GM19351 (cell line): Measurements from ENCODE around the gene RNF19B.

Source experiments
- ATAC-seq: cut with Tn5 transposase; IDR thresholded peaks from one replicate; pipeline ENCODE4 v1.9.1; 2021; ENCODE audit warnings: mild to moderate bottlenecking, moderate library complexity; ENCODE audit not compliant: unreplicated experiment

The RNF19B gene, protein sequence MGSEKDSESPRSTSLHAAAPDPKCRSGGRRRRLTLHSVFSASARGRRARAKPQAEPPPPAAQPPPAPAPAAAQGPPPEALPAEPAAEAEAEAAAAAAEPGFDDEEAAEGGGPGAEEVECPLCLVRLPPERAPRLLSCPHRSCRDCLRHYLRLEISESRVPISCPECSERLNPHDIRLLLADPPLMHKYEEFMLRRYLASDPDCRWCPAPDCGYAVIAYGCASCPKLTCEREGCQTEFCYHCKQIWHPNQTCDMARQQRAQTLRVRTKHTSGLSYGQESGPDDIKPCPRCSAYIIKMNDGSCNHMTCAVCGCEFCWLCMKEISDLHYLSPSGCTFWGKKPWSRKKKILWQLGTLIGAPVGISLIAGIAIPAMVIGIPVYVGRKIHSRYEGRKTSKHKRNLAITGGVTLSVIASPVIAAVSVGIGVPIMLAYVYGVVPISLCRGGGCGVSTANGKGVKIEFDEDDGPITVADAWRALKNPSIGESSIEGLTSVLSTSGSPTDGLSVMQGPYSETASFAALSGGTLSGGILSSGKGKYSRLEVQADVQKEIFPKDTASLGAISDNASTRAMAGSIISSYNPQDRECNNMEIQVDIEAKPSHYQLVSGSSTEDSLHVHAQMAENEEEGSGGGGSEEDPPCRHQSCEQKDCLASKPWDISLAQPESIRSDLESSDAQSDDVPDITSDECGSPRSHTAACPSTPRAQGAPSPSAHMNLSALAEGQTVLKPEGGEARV

GRCh38 chr1:32964461-32965250 is at the start of gene RNF19B:
RNF19B (minus strand) TSS chr1:32964809; CDS start chr1:32964685, 124 bp downstream.
- peak; percentile 80 for ATAC-seq

GRCh38 chr1:33013791-33014190 is 49.2 kb upstream of the RNF19B start:
- no peak for ATAC-seq

GRCh38 chr1:33012165-33012564 is 47.6 kb upstream of the RNF19B start:
- ATAC-seq = no peak

DNA sequence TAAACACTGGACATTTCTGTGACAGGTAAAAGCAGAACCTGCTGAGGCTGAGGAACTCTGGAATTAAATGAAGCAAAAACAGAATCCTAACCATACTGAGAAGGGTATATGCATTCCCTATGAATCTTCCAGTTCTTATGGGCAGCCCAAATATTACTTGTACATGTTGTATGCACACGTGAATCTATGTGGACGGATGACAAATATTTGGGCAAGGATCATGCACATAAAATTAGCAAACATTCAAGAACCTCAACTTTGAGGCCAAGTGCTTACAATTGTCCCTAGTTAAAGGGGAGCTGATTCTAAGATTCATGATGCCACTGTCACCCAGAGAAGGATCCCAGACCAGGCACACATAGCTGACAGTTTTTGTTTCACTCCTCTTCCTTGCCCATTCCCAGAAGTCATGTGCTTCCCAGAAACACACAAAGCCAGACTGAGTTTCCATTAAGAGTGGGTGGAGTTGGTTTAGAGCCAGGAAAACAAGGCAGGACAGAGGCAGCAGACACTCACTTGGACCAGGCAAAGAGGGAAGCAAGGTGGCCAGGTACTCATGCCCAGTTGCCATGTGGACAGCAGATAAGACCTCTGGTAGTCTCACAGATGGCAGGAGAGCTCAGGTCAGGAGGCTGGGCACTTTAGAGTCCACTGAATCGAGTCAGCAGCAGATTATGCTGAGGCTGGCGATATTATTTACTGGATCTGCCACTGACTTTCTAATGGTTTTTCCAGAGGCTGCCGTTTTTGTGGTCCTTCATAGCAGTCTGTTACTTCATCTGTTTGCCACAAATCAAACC is 46.5 kb upstream of the RNF19B start:
- ATAC-seq = no peak

- no peak for ATAC-seq
These were observed 45.0 kb upstream of the RNF19B start for GRCh38 chr1:33009561-33009960.

DNA sequence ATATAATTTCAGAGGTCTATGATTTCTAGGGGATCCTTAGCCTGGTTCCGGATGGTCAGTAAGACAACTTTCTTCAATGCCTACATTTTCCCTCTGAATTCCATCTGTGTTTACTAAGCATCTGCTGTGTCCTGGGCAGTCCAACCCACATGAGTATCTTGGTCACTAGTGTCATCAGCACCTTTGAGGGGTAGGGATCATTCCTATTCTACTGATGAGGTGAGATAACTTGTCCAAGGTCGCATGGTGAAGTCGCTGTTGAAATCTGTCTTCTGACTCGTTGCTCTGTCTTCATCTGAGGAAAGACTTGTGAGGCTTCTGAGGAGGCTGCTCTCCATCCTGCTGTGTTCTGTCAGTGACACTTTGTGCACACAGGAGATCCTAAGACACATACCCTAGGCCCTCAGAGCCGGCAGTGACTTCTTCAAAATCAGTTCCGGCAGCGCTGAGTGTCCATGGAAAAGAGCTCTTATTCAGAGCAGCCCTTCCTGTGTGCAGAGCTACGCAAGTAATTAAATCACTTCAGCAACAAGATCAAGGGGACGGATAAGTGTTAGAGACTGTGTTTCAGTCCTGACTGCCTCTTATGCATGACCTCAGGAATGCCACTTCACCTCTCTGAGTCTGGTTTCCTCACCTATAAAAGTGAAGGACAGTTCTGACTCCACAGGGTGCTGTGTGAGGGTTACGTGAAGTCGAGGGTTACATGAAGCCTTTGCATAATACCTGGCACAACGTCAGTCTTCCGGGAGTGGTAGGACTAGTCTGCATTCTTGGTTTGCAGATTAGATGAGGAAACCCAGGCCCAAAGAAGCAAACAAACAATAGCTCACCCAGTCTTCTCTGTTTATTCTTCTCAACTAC is 43.7 kb upstream of the RNF19B start:
- ATAC-seq = no peak

GRCh38 chr1:33007190-33008050 is 42.8 kb upstream of the RNF19B start:
- no peak for ATAC-seq

DNA sequence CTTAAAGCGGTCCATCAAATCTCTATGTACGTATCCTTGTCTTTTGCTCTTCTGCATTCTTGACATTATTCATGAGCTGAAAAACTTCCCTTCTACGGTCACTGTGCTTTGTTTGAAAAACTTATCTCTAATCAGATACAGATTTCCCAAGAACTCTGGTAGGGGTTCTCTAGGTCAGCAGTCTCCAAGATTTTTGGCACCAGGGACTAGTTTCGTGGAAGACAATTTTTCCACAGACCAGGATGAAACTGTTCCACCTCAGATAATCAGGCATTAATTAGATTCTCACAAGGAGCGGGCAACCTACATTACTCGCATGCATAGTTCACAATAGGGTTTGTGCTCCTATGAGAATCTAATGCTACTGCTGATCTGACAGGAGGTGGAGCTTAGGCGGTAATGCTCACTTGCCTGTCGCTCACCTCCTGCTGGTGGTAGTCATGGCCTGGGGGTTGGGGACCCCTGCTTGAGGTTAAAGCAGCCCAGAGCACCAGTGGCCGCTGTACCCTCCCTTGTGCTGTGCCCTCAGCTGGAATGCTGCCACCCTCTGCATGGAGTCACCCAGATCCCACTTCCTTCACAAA is 41.3 kb upstream of the RNF19B start:
- ATAC-seq = no peak

GRCh38 chr1:33005117-33005837 is 40.7 kb upstream of the RNF19B start:
- ATAC-seq = no peak

DNA sequence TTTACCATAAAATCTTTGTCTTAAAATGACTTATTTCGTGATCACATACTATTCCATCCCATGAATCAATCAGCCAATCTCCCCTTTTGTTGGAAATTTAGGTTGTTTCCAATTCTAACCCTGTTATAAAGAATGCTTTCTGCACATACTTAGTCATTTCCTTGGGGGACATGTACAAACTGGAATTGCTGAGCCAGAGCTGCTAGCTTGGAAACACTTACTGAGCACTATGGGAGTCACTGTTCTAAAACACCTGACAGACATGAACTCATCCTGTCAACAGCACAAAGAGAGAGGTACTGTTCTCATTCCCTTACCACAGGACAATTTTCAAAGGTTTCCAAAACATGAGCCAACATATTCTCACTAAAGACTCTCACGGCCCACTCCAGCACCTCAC is 40.0 kb upstream of the RNF19B start:
- no peak for ATAC-seq

DNA sequence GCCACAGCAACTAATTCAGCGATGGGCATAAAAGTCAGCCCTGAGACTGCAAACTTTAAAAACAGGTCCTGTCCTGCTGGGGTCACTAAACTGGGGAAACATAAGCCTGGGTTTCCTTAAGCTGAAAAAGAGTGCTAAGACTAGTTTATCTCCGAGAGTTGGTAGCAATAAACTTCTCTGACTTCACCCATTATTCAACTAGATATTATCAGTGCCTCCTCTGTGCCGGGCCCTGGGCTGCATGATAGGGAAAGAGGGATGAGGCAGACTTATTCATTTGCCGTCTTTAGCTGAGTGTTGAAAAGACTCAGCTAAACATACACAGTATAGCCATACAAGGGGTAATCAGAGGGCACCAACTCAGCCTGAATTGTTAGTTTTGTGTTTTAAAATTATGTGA is 39.0 kb upstream of the RNF19B start:
- ATAC-seq = no peak

GRCh38 chr1:33002006-33002405 is 37.4 kb upstream of the RNF19B start:
- ATAC-seq = no peak

DNA sequence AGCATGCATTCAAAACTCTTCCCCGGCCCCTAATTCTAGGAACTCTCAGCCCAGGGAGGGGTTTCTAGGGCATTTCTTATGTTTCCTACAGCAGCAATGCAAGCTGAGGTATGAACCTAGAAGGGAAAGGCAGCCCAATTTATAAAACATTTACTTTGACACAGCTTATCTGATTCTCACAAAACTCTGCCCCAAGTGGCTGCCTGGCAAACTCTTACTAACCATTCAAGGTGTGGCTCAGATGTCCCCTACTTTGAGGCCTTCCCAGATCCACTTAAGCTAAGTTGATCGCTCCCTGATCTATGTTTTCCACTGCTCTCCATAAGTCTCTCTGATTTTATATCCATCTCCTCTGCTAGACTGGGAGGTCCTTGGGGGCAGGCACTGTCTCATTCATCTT is 36.7 kb upstream of the RNF19B start:
- ATAC-seq = no peak

GRCh38 chr1:33000427-33001026 is 35.9 kb upstream of the RNF19B start:
- no peak for ATAC-seq

DNA sequence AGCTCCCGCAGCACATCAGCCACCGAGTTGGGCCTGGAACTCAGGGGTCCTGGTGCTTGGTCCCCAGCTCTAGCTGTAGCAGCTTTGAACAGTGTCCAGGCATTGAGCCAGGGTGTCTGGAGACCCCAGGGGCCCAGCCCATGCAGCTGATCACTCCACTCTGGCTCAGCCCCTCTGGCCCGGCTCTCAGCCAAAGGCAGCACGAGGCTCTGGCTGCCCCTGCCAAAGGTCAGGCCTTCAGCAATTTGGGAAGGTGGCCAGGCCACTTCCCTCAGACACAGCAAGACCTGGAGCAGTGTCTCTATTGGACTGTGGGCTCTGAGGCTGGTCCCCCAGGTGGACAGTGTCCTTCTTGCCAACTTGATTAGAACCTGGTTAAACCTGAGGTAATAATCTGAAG is 34.4 kb upstream of the RNF19B start:
- no peak for ATAC-seq

DNA sequence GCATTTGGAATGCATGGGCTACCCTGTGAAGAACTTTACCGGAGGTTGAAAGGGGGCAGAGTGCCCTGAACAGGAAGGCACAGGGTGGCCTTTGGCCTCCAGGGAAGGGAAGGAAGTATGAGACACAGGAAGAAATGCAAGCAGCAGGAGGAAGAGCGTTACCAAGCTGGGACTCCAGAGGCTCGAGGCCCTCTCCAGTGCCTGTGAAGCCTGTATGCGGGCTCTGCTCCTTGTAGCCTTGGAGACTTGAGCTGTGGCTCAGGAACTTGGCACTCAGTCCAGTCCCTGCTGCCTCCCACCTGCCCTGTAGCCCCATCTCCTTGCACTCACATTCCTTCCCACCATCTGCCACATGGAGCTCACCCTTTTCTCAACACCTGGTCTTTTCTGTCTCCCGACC is 33.5 kb upstream of the RNF19B start:
- ATAC-seq = no peak

DNA sequence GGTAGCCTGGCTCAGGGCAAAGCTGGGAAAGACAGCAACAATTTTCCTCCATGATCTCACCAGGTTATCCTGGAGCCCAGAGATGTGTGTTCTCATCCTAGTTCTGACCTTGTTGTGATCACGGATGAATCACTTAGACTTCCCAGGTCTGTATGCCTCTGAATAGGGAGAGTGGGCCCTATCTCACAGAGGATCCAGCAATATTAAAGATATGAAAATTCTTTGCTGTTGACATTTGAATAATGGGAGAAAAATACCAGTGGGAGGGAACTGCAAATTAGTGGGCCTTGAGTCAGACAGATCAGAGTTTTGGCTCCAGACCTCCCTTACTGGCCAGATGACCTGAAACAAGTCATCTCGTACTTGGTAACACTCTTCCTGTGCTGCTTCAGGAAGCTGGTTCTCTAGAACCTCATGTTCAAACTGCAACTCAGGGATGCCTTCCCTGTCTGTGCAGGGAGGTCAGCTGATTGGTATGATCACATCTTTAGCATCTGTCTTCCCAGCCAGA is 32.8 kb upstream of the RNF19B start:
- ATAC-seq = no peak
